Dendritic cell treated with granulocyte-macrophage colony-stimulating factor and Interleukin-4, amounts not matched to agents 40 ng/mL and 50 ng/mL, for 4 days (primary cell): ENCODE data around the gene SPDYE1.

Experiments used
- H3K27ac Mint-ChIP-seq: one replicate; pipeline ENCODE4 v1.8.0; 2022; ENCODE audit warnings: mild to moderate bottlenecking, mixed read lengths
- H3K27me3 Mint-ChIP-seq: one replicate; pipeline ENCODE4 v1.8.0; 2022; ENCODE audit warnings: mild to moderate bottlenecking, mixed read lengths
- H3K36me3 Mint-ChIP-seq: one replicate; pipeline ENCODE4 v1.8.0; 2022; ENCODE audit warnings: low read depth, mixed read lengths
- H3K4me1 Mint-ChIP-seq: one replicate; pipeline ENCODE4 v1.8.0; 2022; ENCODE audit warnings: low read depth, mixed read lengths
- H3K4me3 Mint-ChIP-seq: one replicate; pipeline ENCODE4 v1.8.0; 2022; ENCODE audit warnings: mild to moderate bottlenecking, moderate library complexity, mixed read lengths
- H3K9me3 Mint-ChIP-seq: one replicate; pipeline ENCODE4 v1.8.0; 2022; ENCODE audit warnings: mixed read lengths
- intact Hi-C: fragments of 100-400 bp; cut with micrococcal nuclease; formaldehyde crosslinking; loops from one replicate; pipeline ENCODE4 v1.15.0; 2022

SPDYE1 gene

DNA sequence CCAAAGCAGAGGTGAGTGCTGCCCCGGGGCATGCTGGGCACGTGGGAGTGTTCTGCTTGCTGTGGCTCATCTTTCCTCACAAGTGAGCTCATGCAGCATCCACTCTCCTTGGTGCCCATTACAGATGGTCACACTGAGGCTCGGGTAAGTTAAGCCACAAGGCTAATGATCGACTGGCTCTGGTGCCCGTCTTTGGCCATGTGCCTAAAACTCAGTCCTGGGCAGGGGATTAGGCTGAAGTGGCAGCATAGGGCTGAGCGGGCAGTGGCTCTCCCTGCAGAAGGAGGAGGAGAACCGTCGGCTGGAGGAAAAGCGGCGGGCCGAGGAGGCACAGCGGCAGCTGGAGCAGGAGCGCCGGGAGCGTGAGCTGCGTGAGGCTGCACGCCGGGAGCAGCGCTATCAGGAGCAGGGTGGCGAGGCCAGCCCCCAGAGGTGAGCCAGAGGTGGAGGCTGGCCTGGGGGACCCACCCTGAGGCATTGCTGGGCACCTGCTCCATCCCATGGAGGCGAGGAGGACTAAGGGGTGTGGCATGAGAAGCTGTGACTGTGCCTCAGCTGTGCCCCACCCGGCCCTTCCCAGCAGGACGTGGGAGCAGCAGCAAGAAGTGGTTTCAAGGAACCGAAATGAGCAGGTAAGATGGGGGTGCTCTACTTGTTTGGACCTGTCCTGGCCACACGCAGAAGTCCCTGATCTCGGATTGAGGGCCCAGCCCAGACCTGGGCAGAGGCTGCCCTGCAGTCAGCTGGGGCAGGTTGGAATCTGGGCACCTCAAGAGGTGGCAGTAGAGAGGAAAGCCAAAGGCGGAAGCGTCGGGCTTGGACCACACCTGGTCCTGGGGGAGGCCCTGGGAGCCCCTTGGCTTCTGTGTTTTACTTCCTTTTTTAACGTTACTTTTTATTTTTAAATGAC, 60.4 kb downstream of the SPDYE1 start:
- Mint-ChIP-seq H3K27ac (peak overlapping the region; percentile 40), H3K27me3 (no peaks in the 10 kb centered on the region), H3K9me3 (no peaks in the 10 kb centered on the region), H3K36me3 (peaks cover 100% of the 10 kb centered on the region), H3K4me1 (peaks cover 27% of the 10 kb centered on the region), H3K4me3 (no peak overlapping the region)
- intact Hi-C loops = no loop called here

DNA sequence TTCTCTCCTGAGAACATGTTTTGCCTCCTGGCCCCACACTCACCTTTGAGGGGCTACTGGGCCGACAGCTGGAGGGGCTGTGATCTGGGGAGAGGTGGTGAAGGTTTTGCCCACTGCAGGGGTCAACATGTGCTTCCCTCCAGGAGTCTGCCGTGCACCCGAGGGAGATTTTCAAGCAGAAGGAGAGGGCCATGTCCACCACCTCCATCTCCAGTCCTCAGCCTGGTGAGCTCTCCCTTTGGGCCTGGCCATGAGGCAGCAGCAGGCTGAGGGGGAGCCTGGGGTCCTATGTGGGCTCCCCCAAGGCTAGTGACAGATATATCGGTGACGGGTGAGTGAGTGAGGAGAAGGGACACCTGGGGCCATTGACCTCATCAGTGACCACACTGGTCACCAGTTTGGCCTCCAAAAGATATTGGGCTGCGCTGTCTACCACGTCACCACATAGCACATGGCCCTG, 61.1 kb downstream of the SPDYE1 start:
- H3K4me3 Mint-ChIP-seq = no peak overlapping the region
- H3K9me3 Mint-ChIP-seq = no peaks in the 10 kb centered on the region
- no peaks in the 10 kb centered on the region for H3K27me3 Mint-ChIP-seq
- peaks cover 30% of the 10 kb centered on the region for H3K4me1 Mint-ChIP-seq
- H3K27ac Mint-ChIP-seq = peak overlapping the region; percentile 40
- intact Hi-C loops = no loop called here
- H3K36me3 Mint-ChIP-seq = peaks cover 98% of the 10 kb centered on the region

GRCh38 chr7:44059219-44060090, 61.8 kb downstream of the SPDYE1 start:
- Mint-ChIP-seq H3K4me3 (no peak overlapping the region), H3K27ac (no peak overlapping the region), H3K9me3 (no peaks in the 10 kb centered on the region), H3K36me3 (peaks cover 91% of the 10 kb centered on the region), H3K4me1 (peaks cover 37% of the 10 kb centered on the region), H3K27me3 (no peaks in the 10 kb centered on the region)
- intact Hi-C loops = no loop called here
